Vagina (tissue), 2 donors: Measurements from ENCODE around the gene C5orf52. TPM values are rescaled to one million over a fixed set of nuclear protein-coding genes. Genes with fewer than 3 reads are reported as not detected.

Experiments
- DNase-seq, 2 donors: peaks; one replicate each; pipeline ENCODE4 v3.0.0-alpha.2; 2017; ENCODE audit errors: extremely low spot score in 2 of 2
- H3K27ac ChIP-seq: fragments of 200-600 bp; sonication (generic); one replicate; pipeline ENCODE4 v1.5.1; 2019
- H3K27me3 ChIP-seq: fragments of 200-600 bp; sonication (generic); one replicate; pipeline ENCODE4 v1.5.1; 2019
- H3K36me3 ChIP-seq, 2 donors: fragments of 200-600 bp; sonication (generic); one replicate each; pipeline ENCODE4 v1.5.1; 2017 to 2019
- H3K4me1 ChIP-seq: fragments of 200-600 bp; sonication (generic); one replicate; pipeline ENCODE4 v1.5.1; 2019
- H3K4me3 ChIP-seq, 2 donors: fragments of 200-600 bp; sonication (generic); 1 replicate in 1 of 2; 2 replicates in 1 of 2; pipeline ENCODE4 v1.5.1; 2016 to 2019
- H3K9me3 ChIP-seq: fragments of 200-600 bp; sonication (generic); one replicate; pipeline ENCODE4 v1.5.1; 2019
- POLR2A ChIP-seq, 2 donors: fragments of 450-650 bp; IDR thresholded peaks; one replicate each; pipeline ENCODE4 v1.6.1; 2017; ENCODE audit warnings: antibody characterized with exemption in 2 of 2, mild to moderate bottlenecking in 2 of 2, moderate library complexity in 2 of 2
- POLR2AphosphoS5 ChIP-seq, 2 donors: sonication (generic); formaldehyde crosslinking; IDR thresholded peaks; one replicate each; pipeline ENCODE4 v1.9.0; 2017; ENCODE audit warnings: antibody characterized with exemption in 2 of 2, mild to moderate bottlenecking in 2 of 2, low read depth in 1 of 2; ENCODE audit not compliant: insufficient read depth in 1 of 2
- intact Hi-C: fragments of 100-400 bp; cut with DNase I; formaldehyde crosslinking; loops from one replicate; pipeline ENCODE4 v1.15.1; 2023
- total RNA-seq: library from RNA; depleted of rRNA; stranded (reverse); fragments of >200 nt; gene quantifications from one replicate; pipeline ENCODE4 v1.2.3, GENCODE V29; 2016
- TF ChIP-seq, protein P1 (sequence below), 3 experiments: fragments of 450-650 bp in 2 of 3; fragments of 200-600 bp in 1 of 3; sonication (generic) in 1 of 3; IDR thresholded peaks; one replicate each; pipeline ENCODE4 v1.5.1; 2017 to 2019; ENCODE audit warnings: antibody characterized with exemption in 3 of 3, mild to moderate bottlenecking in 2 of 3, moderate library complexity in 2 of 3

C5orf52 gene
- total RNA-seq, 1 donor from 2014 or later = not detected

DNA sequence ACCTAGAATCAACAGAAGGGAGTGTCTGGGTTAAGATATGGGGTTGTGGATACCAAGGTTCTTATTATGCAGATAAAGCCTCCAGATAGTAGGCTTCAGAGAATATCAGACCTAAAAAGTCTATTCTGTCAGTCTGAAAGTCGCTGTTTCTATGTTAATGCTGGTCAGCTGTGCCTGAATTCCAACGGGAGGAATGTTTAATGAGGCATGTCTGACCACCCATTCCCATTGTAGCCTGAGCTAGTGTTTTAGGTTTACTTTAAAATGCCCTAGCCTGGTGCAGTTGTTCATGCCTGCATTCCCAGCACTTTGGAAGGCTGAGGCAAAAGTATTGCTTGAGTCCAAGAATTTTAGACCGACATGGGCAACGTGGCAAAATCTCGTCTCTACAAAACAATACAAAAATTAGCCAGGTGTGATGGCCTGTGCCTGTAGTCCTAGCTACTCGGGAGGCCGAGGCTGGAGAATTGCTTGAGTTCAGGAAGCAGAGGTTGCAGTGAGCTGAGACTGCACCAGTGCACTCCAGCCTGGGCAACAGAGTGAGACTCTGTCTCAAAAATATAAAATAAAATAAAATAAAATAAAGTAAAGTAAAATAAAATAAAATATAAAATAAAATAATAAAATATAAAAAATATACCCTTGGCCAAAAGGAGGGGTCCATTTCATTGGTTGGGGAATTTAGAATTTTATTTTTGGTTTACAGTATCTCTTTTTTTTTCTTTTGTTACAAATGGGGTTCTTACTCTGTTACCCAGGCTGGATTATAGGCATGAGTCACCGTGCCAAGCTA is 11.3 kb upstream of the C5orf52 start:
- H3K36me3 ChIP-seq = no peaks in the 10 kb centered on the region
- no peak for TF ChIP-seq POLR2A (IDR thresholded peaks at IDR 0.05)
- TF ChIP-seq, protein P1, sequence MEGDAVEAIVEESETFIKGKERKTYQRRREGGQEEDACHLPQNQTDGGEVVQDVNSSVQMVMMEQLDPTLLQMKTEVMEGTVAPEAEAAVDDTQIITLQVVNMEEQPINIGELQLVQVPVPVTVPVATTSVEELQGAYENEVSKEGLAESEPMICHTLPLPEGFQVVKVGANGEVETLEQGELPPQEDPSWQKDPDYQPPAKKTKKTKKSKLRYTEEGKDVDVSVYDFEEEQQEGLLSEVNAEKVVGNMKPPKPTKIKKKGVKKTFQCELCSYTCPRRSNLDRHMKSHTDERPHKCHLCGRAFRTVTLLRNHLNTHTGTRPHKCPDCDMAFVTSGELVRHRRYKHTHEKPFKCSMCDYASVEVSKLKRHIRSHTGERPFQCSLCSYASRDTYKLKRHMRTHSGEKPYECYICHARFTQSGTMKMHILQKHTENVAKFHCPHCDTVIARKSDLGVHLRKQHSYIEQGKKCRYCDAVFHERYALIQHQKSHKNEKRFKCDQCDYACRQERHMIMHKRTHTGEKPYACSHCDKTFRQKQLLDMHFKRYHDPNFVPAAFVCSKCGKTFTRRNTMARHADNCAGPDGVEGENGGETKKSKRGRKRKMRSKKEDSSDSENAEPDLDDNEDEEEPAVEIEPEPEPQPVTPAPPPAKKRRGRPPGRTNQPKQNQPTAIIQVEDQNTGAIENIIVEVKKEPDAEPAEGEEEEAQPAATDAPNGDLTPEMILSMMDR (IDR thresholded peaks at IDR 0.05) = no peak
- no peak for TF ChIP-seq POLR2AphosphoS5 (IDR thresholded peaks at IDR 0.05; ENCODE audit: insufficient read depth in 1 of 2, low read depth in 1 of 2)
- DNase-seq = no peak
- no peaks in the 10 kb centered on the region for H3K4me1 ChIP-seq
- no peaks in the 10 kb centered on the region for H3K9me3 ChIP-seq
- intact Hi-C loops = no loop called here
- H3K4me3 ChIP-seq = no peak overlapping the region
- no peak overlapping the region for H3K27ac ChIP-seq
- H3K27me3 ChIP-seq = no peaks in the 10 kb centered on the region

DNA sequence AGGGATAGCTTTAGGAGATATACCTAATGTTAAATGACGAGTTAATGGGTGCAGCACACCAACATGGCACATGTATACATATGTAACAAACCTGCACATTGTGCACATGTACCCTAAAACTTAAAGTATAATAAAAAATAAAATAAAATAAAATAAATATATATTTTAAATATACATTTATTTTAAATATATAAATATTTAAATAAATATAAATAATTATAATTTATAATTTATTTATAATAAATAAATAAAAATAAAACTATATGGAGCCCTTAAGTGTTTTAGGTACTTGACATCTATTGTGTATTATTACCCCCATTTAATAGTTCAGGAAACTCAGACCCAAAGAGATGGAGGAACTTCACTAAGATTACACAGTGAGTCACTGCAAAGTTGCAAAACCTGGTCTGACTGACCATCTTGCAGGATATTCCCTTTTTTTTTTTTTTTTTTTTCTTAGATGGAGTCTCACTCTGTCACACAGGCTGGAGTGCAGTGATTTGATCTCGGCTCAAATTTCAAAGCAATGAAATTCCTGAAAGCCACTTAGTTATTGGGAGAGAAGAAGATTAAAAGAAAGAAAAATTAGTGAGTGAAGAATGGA is 5.8 kb upstream of the C5orf52 start:
- no peak overlapping the region for H3K27ac ChIP-seq
- no peaks in the 10 kb centered on the region for H3K36me3 ChIP-seq
- H3K4me3 ChIP-seq = no peak overlapping the region
- peaks cover 4% of the 10 kb centered on the region for H3K4me1 ChIP-seq
- H3K9me3 ChIP-seq = no peaks in the 10 kb centered on the region
- DNase-seq = no peak
- intact Hi-C loops = no loop called here
- H3K27me3 ChIP-seq = no peaks in the 10 kb centered on the region
- TF ChIP-seq POLR2AphosphoS5 (IDR thresholded peaks at IDR 0.05; ENCODE audit: insufficient read depth in 1 of 2, low read depth in 1 of 2) (no peak), POLR2A (IDR thresholded peaks at IDR 0.05) (no peak)
- TF ChIP-seq, protein P1 (IDR thresholded peaks at IDR 0.05) = no peak

DNA sequence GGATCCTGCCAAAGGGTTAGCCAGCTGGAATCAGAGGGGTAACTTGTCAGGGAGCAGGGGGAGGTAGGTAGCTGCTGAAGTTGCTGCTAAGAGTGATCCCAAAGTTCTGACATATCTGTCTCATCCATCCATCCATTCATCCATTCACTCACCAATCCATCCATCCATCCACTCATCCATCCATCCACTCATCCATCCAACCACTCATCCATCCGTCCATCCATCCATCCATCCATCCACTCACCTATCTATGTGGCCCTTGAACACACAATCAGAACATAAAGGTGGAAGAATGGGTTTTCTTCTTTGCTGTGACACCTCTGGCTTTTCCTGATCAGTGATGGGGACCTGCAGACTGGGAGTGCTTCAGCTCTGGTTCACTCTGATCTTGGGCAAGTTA is 3.0 kb upstream of the C5orf52 start:
- DNase-seq = no peak
- no peaks in the 10 kb centered on the region for H3K27me3 ChIP-seq
- no peaks in the 10 kb centered on the region for H3K9me3 ChIP-seq
- TF ChIP-seq POLR2AphosphoS5 (IDR thresholded peaks at IDR 0.05; ENCODE audit: insufficient read depth in 1 of 2, low read depth in 1 of 2) = no peak
- no peak for TF ChIP-seq POLR2A (IDR thresholded peaks at IDR 0.05)
- TF ChIP-seq, protein P1 (IDR thresholded peaks at IDR 0.05) = no peak
- H3K27ac ChIP-seq = no peak overlapping the region
- H3K36me3 ChIP-seq = no peaks in the 10 kb centered on the region
- H3K4me1 ChIP-seq = peaks cover 14% of the 10 kb centered on the region
- intact Hi-C loops = no loop called here
- no peak overlapping the region for H3K4me3 ChIP-seq

DNA sequence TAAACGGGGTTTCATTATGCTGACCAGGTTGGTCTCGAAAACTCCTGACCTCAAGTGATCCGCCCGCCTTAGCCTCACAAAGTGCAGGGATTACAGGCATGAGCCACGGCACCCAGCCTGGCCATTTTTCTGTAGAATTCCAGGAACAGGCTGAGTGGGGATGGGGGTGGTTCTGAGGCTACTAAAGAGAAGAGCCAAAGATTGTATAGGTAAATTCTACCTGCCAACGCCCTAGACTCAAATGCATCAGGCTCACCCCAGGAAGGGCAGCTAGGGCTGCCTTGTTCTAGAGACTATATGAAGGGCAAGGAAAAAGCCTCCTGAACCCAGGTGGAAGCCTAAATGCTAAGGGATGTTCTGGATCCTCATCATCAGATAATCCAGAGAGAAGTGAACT is 1.6 kb upstream of the C5orf52 start:
- TF ChIP-seq POLR2AphosphoS5 (IDR thresholded peaks at IDR 0.05; ENCODE audit: insufficient read depth in 1 of 2, low read depth in 1 of 2) (no peak), POLR2A (IDR thresholded peaks at IDR 0.05) (no peak)
- TF ChIP-seq, protein P1 (IDR thresholded peaks at IDR 0.05) = no peak
- intact Hi-C loops = no loop called here
- H3K9me3 ChIP-seq = no peaks in the 10 kb centered on the region
- no peak overlapping the region for H3K27ac ChIP-seq
- H3K27me3 ChIP-seq = no peaks in the 10 kb centered on the region
- peak in 1 of 2 donors; percentile 52 for DNase-seq
- no peaks in the 10 kb centered on the region for H3K36me3 ChIP-seq
- no peak overlapping the region for H3K4me3 ChIP-seq
- H3K4me1 ChIP-seq = peaks cover 14% of the 10 kb centered on the region
